Ishikawa (cell line): Measurements from ENCODE around the gene NKD1.

Source experiments
- CEBPB ChIP-seq: IDR thresholded peaks from 2 replicates; pipeline ENCODE4 v1.6.1; 2012
- CREB1 ChIP-seq: IDR thresholded peaks from 2 replicates; pipeline ENCODE4 v1.6.1; 2012; ENCODE audit warnings: low read depth
- EGR1 ChIP-seq: IDR thresholded peaks from 2 replicates; pipeline ENCODE4 v1.6.1; 2012
- EP300 ChIP-seq: IDR thresholded peaks from 2 replicates; pipeline ENCODE4 v1.6.1; 2012; ENCODE audit warnings: borderline replicate concordance
- FOXM1 ChIP-seq: IDR thresholded peaks from 2 replicates; pipeline ENCODE4 v1.6.1; 2012; ENCODE audit warnings: low read depth, borderline replicate concordance
- NFIC ChIP-seq: IDR thresholded peaks from 2 replicates; pipeline ENCODE4 v1.6.1; 2012
- RAD21 ChIP-seq: IDR thresholded peaks from 2 replicates; pipeline ENCODE4 v1.6.1; 2012; ENCODE audit warnings: low read depth
- TAF1 ChIP-seq: IDR thresholded peaks from 2 replicates; pipeline ENCODE4 v1.6.1; 2012; ENCODE audit warnings: low read depth, mild to moderate bottlenecking
- TCF12 ChIP-seq: IDR thresholded peaks from 2 replicates; pipeline ENCODE4 v1.6.1; 2012; ENCODE audit warnings: low read depth
- TEAD4 ChIP-seq: IDR thresholded peaks from 2 replicates; pipeline ENCODE4 v1.6.1; 2012
- YY1 ChIP-seq: IDR thresholded peaks from 2 replicates; pipeline ENCODE4 v1.6.1; 2012; ENCODE audit warnings: low read depth
- ZBTB7A ChIP-seq: IDR thresholded peaks from 2 replicates; pipeline ENCODE4 v1.6.1; 2012; ENCODE audit warnings: low read depth
- TF ChIP-seq, protein P1 (sequence below): IDR thresholded peaks from 2 replicates; pipeline ENCODE4 v1.6.1; 2012
- TF ChIP-seq, protein P2 (sequence below): IDR thresholded peaks from 2 replicates; pipeline ENCODE4 v1.6.1; 2012
- TF ChIP-seq, protein P3 (sequence below): IDR thresholded peaks from 2 replicates; pipeline ENCODE4 v1.6.1; 2012; ENCODE audit warnings: low read depth, mild to moderate bottlenecking

The NKD1 gene

DNA sequence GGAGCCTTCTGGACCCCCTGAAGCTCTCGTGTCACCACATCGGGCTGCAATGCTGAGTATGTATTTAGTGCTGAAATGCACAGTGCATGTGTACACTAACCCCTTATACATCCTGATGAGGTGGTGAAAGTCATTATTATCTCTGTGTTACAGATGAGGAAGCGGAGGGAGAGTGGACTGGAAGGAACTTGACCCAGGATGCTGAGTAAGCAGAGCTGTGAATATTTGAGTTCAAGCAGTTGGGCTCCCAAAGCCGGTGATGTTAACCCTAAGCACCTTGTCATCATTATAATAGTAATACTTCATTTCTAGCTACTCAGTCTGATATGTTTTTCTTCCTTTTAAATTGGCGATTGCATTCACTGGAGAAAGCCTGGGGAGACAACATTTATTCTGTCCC lies 25.9 kb upstream of the NKD1 start:
- TF ChIP-seq, protein P1, sequence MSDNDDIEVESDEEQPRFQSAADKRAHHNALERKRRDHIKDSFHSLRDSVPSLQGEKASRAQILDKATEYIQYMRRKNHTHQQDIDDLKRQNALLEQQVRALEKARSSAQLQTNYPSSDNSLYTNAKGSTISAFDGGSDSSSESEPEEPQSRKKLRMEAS = no peak
- TF ChIP-seq EGR1 (no peak), CREB1 (no peak), NFIC (no peak), EP300 (no peak), TCF12 (no peak), ZBTB7A (no peak), TAF1 (no peak), CEBPB (no peak), FOXM1 (no peak), YY1 (no peak), RAD21 (no peak), TEAD4 (no peak)
- TF ChIP-seq, protein P2, sequence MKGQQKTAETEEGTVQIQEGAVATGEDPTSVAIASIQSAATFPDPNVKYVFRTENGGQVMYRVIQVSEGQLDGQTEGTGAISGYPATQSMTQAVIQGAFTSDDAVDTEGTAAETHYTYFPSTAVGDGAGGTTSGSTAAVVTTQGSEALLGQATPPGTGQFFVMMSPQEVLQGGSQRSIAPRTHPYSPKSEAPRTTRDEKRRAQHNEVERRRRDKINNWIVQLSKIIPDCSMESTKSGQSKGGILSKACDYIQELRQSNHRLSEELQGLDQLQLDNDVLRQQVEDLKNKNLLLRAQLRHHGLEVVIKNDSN = no peak
- TF ChIP-seq, protein P3, sequence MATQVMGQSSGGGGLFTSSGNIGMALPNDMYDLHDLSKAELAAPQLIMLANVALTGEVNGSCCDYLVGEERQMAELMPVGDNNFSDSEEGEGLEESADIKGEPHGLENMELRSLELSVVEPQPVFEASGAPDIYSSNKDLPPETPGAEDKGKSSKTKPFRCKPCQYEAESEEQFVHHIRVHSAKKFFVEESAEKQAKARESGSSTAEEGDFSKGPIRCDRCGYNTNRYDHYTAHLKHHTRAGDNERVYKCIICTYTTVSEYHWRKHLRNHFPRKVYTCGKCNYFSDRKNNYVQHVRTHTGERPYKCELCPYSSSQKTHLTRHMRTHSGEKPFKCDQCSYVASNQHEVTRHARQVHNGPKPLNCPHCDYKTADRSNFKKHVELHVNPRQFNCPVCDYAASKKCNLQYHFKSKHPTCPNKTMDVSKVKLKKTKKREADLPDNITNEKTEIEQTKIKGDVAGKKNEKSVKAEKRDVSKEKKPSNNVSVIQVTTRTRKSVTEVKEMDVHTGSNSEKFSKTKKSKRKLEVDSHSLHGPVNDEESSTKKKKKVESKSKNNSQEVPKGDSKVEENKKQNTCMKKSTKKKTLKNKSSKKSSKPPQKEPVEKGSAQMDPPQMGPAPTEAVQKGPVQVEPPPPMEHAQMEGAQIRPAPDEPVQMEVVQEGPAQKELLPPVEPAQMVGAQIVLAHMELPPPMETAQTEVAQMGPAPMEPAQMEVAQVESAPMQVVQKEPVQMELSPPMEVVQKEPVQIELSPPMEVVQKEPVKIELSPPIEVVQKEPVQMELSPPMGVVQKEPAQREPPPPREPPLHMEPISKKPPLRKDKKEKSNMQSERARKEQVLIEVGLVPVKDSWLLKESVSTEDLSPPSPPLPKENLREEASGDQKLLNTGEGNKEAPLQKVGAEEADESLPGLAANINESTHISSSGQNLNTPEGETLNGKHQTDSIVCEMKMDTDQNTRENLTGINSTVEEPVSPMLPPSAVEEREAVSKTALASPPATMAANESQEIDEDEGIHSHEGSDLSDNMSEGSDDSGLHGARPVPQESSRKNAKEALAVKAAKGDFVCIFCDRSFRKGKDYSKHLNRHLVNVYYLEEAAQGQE = no peak

DNA sequence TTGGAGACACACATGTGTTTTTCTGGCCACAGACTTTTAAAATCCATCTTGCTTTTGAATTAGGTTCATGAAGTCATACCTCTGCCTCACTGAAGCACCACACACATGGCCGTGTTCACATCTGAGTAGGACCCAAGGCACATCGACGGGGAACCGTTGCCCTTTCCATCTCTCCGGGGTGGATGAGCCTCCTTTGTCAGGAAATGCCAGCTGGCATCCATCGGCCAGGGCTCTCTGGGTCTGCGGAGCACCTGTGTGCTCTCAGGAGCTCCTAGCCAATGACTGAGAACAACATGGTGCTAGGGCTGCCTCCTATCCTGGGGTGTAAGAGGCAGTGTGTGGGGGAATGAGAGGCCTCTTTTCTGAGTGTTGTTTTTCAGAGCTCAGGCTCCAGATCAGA lies 24.5 kb upstream of the NKD1 start:
- TF ChIP-seq, protein P1 = no peak
- TF ChIP-seq, protein P2 = no peak
- no peak for TF ChIP-seq TEAD4
- TF ChIP-seq TAF1 = no peak
- TF ChIP-seq EP300 = no peak
- TF ChIP-seq NFIC = no peak
- no peak for TF ChIP-seq ZBTB7A

DNA sequence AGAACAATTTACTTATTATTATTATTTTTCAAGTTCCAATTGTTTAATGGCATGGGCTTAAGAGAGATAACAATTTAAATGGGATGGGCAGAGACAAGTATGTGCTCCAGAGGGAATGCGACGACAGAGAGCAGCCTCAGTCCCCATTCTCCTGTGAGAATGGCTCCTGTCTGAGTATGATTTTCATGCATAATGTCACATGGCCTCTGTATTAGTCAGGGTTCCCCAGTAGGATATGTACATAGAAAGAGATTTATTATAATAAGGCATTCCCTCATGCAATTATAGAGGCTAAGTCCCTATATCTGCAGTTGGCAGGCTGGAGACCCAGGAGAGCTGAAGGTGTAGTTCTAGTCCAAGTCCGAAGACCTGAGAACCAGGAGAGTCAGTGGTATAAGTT lies 22.9 kb upstream of the NKD1 start:
- no peak for TF ChIP-seq RAD21
- TF ChIP-seq EGR1 = no peak
- TF ChIP-seq, protein P1 = no peak
- no peak for TF ChIP-seq NFIC
- no peak for TF ChIP-seq FOXM1
- no peak for TF ChIP-seq ZBTB7A
- no peak for TF ChIP-seq CREB1
- TF ChIP-seq, protein P3 = no peak
- TF ChIP-seq, protein P2 = no peak
- no peak for TF ChIP-seq YY1
- no peak for TF ChIP-seq CEBPB
- TF ChIP-seq TAF1 = no peak
- no peak for TF ChIP-seq TEAD4
- TF ChIP-seq TCF12 = no peak
- no peak for TF ChIP-seq EP300

DNA sequence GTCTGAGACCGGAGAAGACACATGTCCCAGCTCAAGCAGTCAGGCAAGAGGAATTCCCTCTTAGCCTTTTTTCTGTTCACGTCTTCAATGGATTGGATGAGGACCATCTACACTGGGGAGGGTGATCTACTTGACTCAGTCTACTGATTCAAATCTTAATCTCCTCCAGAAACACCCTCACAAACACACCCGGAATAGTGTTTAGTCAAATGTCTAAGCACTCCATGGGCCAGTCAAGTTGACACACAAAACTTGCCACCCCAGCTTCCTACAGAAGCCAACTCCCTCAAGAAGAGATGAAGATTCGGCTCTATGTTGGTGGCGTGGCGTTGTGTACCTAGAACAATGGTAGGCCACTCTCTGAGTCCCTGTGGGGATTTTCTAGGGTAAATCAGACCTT lies 22.5 kb upstream of the NKD1 start:
- TF ChIP-seq, protein P3 = no peak
- TF ChIP-seq TEAD4 = no peak
- TF ChIP-seq FOXM1 = no peak
- no peak for TF ChIP-seq RAD21
- no peak for TF ChIP-seq EP300
- no peak for TF ChIP-seq TCF12
- no peak for TF ChIP-seq EGR1
- no peak for TF ChIP-seq TAF1
- TF ChIP-seq CEBPB = no peak
- TF ChIP-seq, protein P1 = no peak
- no peak for TF ChIP-seq YY1
- TF ChIP-seq CREB1 = no peak
